Tibial artery (tissue), 4 donors: Measurements from ENCODE around the gene C1orf216.
"Not testable (repeated sequence)": the region's sequence is repeated elsewhere in the genome, so short reads cannot be mapped to it uniquely, and the experiment has no call there.

Experiments used
- DNase-seq, 2 donors: peaks; one replicate each; pipeline ENCODE4 v3.0.0-alpha.2; 2019
- H3K27ac ChIP-seq, 2 donors: fragments of 200-600 bp; sonication (generic) in 1 of 2; 1 replicate in 1 of 2; 2 replicates in 1 of 2; pipeline ENCODE4 v1.5.1; 2018 to 2019; ENCODE audit warnings: mild to moderate bottlenecking in 1 of 2
- H3K27me3 ChIP-seq, 2 donors: fragments of 200-600 bp; sonication (generic) in 1 of 2; one replicate each; pipeline versions ENCODE4 v1.5.1 to v1.6.0; 2016 to 2019
- H3K36me3 ChIP-seq, 3 donors: fragments of 200-600 bp; sonication (generic) in 2 of 3; one replicate each; pipeline ENCODE4 v1.5.1; 2016 to 2019; ENCODE audit warnings: mild to moderate bottlenecking in 2 of 3
- H3K4me1 ChIP-seq, 4 donors: fragments of 200-600 bp; sonication (generic) in 2 of 4; 1 replicate in 3 of 4; 2 replicates in 1 of 4; pipeline ENCODE4 v1.5.1; 2016 to 2019
- H3K4me3 ChIP-seq, 2 donors: fragments of 200-600 bp; sonication (generic) in 1 of 2; 1 replicate in 1 of 2; 2 replicates in 1 of 2; pipeline ENCODE4 v1.5.1; 2018 to 2019; ENCODE audit warnings: mild to moderate bottlenecking in 2 of 2
- H3K9me3 ChIP-seq, 3 donors: fragments of 200-600 bp; sonication (generic) in 1 of 3; one replicate each; pipeline ENCODE4 v1.5.1; 2016 to 2019
- intact Hi-C: fragments of 100-400 bp; cut with DNase I; formaldehyde crosslinking; loops from one replicate; pipeline ENCODE4 v1.15.0; 2023; ENCODE audit warnings: low total_unique reads
- TF ChIP-seq, protein P1 (sequence below), 2 experiments: fragments of 200-600 bp in 1 of 2; fragments of 450-650 bp in 1 of 2; IDR thresholded peaks; one replicate each; pipeline ENCODE4 v1.5.1; 2017 to 2019; ENCODE audit warnings: antibody characterized with exemption in 2 of 2, mild to moderate bottlenecking in 1 of 2, moderate library complexity in 1 of 2

C1orf216 gene

DNA sequence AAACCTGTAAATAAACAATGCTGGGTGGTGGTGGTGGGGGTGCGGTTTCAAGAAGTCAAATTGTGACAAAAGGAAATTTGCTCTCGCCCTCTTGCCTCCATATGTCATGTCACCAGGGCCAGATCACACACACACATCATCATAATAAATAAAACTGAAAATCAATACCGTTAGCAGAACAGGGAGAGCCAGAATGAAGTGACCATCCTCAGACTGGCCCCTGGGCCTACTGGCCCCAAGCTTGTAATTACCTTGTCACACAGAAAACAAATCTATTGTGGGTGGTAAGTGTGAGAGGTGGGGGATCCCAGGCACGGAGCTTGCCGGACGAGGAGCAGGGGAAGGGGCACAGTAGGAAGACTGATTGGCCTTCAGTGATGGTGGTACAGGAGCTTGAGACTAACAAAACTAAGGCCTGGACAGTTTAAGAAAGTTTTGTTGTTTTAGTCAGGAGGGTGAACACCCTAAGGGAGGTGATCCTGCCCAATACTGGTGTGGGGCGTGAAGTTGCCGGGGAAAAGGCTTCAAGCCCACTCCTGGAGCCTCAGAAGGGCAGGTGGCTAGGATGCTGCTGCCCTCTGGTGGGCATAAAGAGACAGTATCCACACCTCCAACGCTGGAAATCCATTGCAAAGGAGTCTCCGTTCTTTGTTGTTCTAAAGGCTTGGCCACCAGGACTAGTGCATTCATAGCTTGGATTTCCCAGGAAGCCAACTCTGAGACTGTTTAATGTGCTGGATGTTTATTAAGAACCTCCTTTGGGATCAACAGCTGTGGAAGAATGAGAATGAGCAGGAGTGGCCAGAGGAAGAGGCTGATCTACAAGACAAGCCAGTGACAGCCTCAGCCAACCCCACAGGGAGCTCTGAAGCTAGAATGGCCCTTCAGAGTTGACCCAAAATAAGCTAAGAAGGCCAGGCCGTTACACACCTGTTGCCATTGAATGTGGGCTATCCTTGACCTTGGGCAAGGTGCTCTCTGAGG is 8.1 kb upstream of the C1orf216 start:
- intact Hi-C loops = loop anchor here (5.0 kb wide), 1 partner anchor 159 kb away; no protein-coding TSS in a partner anchor
- H3K27ac ChIP-seq = no peak overlapping the region

DNA sequence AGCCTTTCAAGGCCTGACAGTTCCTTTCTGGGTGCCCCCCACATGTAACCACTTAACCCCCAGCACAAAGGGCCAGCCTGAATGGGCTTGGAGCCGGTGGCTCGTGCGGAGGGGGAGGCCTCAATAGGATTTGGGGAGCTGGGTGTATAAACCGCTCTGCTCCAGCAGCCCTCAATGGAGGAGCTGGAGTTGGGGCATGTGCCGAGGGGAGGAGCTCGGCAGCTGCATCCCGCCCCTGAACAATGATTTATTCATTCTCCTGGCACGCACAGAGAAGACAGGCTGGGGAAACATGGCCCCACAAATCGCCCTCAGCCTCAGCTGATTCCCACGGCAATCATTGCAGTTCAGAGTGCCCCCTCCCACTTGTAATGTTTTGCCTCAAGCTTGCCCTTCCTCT is 6.9 kb upstream of the C1orf216 start:
- Histone ChIP-seq H3K4me1 (no peaks in the 10 kb centered on the region), H3K27ac (no peak overlapping the region), H3K9me3 (no peaks in the 10 kb centered on the region), H3K27me3 (no peaks in the 10 kb centered on the region), H3K36me3 (no peaks in the 10 kb centered on the region), H3K4me3 (no peak overlapping the region)
- TF ChIP-seq, protein P1, sequence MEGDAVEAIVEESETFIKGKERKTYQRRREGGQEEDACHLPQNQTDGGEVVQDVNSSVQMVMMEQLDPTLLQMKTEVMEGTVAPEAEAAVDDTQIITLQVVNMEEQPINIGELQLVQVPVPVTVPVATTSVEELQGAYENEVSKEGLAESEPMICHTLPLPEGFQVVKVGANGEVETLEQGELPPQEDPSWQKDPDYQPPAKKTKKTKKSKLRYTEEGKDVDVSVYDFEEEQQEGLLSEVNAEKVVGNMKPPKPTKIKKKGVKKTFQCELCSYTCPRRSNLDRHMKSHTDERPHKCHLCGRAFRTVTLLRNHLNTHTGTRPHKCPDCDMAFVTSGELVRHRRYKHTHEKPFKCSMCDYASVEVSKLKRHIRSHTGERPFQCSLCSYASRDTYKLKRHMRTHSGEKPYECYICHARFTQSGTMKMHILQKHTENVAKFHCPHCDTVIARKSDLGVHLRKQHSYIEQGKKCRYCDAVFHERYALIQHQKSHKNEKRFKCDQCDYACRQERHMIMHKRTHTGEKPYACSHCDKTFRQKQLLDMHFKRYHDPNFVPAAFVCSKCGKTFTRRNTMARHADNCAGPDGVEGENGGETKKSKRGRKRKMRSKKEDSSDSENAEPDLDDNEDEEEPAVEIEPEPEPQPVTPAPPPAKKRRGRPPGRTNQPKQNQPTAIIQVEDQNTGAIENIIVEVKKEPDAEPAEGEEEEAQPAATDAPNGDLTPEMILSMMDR (IDR thresholded peaks at IDR 0.05) = no peak
- intact Hi-C loops = loop anchor here (5.0 kb wide), 1 partner anchor 158 kb away; no protein-coding TSS in a partner anchor
- DNase-seq = no peak

More for the DNA sequence above, 8.1 kb upstream of the C1orf216 start:
- H3K36me3 ChIP-seq = no peaks in the 10 kb centered on the region
- no peak overlapping the region for H3K4me3 ChIP-seq
- TF ChIP-seq, protein P1 (IDR thresholded peaks at IDR 0.05) = peak; percentile 70 to 88
- H3K27me3 ChIP-seq = no peaks in the 10 kb centered on the region
- DNase-seq = peak in 1 of 2 donors; percentile 37
- no peaks in the 10 kb centered on the region for H3K4me1 ChIP-seq
- H3K9me3 ChIP-seq = no peaks in the 10 kb centered on the region

DNA sequence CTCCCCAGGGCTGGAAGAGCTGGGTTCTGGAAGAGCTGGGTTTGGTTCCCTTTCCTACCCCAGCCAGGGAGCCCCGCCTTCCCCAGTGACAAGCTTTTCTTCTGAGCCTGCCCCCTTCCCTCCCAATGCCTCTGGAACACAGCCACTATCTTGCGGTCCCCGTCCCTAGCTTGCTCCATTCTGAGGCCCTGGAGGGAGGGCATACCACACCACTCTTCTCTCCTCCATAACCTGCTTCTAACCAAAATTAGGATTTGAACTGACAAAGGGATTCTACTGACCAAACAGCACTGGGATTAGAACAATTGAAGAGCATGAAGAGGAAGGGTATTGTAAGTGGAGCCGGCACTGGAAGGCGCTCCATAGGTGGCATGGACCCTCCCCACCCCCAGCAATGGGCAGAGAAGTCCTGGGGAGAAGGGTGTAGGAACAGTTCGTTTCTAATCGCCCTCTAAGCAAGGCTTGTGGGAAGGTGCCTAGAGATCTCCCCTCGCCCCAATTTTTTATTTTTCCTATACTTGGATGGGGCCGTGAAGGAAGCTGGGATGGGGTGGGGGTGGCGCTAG is 690 bp downstream of the C1orf216 start:
- TF ChIP-seq, protein P1 (IDR thresholded peaks at IDR 0.05) = no peak
- H3K27ac ChIP-seq = peak overlapping the region; percentile 83 to 88
- H3K27me3 ChIP-seq = no peaks in the 10 kb centered on the region
- peaks cover 0 to 33% (median 29%) of the 10 kb centered on the region in 4 donors for H3K4me1 ChIP-seq
- H3K9me3 ChIP-seq = no peaks in the 10 kb centered on the region
- peak overlapping the region; percentile 86 for H3K4me3 ChIP-seq
- intact Hi-C loops = loop anchor here (5.0 kb wide), 3 partner anchors 54 to 266 kb away; partner anchors contain the start of gene PSMB2
- peaks cover 3 to 24% (median 16%) of the 10 kb centered on the region in 3 donors for H3K36me3 ChIP-seq
- DNase-seq = peak; percentile 73 to 75

DNA sequence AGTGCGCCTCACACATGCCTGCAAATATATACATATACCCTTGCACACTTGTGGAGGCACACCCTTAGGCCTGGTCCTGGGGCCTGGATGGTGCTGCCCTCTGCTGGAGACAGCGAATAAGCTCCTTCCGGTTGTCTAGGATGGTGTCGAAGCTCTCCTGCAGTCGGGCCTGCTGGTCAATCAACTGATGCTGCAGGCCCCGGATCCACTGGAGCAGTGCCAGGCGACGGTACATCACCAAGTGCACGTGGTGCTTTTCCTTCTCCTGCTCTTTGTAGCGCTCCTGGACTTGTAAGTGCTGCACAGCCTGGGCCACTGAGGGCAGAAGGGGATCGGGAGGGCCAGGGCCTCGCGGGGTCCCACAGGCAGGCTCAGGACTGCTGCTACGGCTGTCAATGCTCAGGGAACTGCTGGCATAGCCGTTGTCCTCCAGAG is 3.1 kb downstream of the C1orf216 start:
- H3K27me3 ChIP-seq = peaks cover 0 to 3% of the 10 kb centered on the region in 2 donors
- peak; percentile 47 to 74 for DNase-seq
- H3K4me3 ChIP-seq = peak overlapping the region in 1 of 2 donors; percentile 17
- H3K27ac ChIP-seq = no peak overlapping the region
- TF ChIP-seq, protein P1 (IDR thresholded peaks at IDR 0.05) = peak; percentile 53 to 79
- H3K9me3 ChIP-seq = no peaks in the 10 kb centered on the region
- intact Hi-C loops = loop anchor here (5.0 kb wide), 3 partner anchors 57 to 263 kb away; partner anchors contain the start of gene PSMB2
- H3K36me3 ChIP-seq = peaks cover 3 to 25% (median 22%) of the 10 kb centered on the region in 3 donors
- H3K4me1 ChIP-seq = peaks cover 0 to 33% (median 29%) of the 10 kb centered on the region in 4 donors

DNA sequence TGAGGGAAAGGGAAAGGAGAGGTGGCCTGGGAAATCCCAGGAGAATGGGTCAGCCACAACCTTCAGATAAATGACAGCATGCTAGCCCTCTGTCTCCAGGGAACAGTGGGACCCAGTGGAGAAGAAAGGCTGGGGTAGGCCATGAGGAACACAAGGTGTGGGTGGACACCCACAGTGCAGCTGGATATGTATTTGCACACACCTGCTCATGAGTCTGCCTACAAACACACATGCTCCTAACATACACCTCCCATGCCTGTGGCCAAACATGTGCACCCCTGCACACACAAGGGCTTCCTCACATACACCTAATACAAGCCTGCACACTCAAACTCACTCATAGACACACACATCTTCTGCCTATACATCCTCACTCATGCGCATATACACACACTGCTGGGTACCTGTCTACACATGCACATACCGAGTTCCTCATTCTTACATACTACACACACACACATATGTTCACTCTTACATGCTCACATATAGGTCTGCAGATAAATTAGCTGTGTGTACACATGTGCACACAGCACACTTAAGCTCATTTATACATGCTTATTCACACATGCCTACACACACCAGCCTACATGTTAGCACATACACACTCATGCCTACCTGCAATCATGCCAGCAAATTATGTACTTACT is 3.6 kb downstream of the C1orf216 start:
- intact Hi-C loops = loop anchor here (5.0 kb wide), 3 partner anchors 57 to 263 kb away; partner anchors contain the start of gene PSMB2
- H3K27me3 ChIP-seq = peaks cover 0 to 3% of the 10 kb centered on the region in 2 donors
- no peak overlapping the region for H3K4me3 ChIP-seq
- no peak overlapping the region for H3K27ac ChIP-seq
- peaks cover 3 to 26% (median 25%) of the 10 kb centered on the region in 3 donors for H3K36me3 ChIP-seq
- DNase-seq = no peak
- TF ChIP-seq, protein P1 (IDR thresholded peaks at IDR 0.05) = no peak
- H3K9me3 ChIP-seq = no peaks in the 10 kb centered on the region
- peaks cover 0 to 33% (median 29%) of the 10 kb centered on the region in 4 donors for H3K4me1 ChIP-seq

DNA sequence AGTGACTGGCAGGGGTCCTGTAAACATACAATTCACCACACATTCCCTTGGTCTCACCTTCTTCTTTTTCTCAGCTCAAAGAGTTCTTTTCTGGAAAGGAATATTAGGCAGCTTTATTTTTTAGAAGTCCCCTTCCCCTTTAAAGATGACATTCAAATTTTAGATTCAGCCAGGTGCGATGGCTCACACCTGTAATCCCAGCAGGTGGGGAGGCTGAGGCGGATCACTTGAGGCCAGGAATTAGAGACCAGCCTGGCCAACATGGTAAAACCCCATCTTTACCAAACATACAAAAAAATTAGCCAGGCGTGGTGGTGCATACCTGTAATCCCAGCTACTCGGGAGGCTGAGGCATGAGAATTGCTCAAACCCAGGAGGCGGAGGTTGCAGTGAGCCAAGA is 7.6 kb downstream of the C1orf216 start:
- H3K9me3 ChIP-seq, DNase-seq, H3K4me3 ChIP-seq, H3K27ac ChIP-seq, intact Hi-C loops: not testable (repeated sequence)
- Histone ChIP-seq H3K27me3 (peaks cover 0 to 32% of the 10 kb centered on the region in 2 donors), H3K36me3 (peaks cover 3 to 26% (median 25%) of the 10 kb centered on the region in 3 donors), H3K4me1 (peaks cover 0 to 28% (median 25%) of the 10 kb centered on the region in 4 donors)
